ENCODE results near the gene DIP2C. TPM values are rescaled to one million over a fixed set of nuclear protein-coding genes. Genes with fewer than 3 reads are reported as not detected.
"Not testable (repeated sequence)": the region's sequence is repeated elsewhere in the genome, so short reads cannot be mapped to it uniquely, and the experiment has no call there.

The DIP2C gene
- polyA plus RNA-seq, 3 donors, result 0.11 TPM; not detected in 2

- no peak overlapping the region for H2AFZ ChIP-seq (ENCODE audit: insufficient read depth, low read depth, low read length, poor library complexity, severe bottlenecking)
- H4K20me1 ChIP-seq (ENCODE audit: insufficient read depth, low read length), result no peaks in the 10 kb centered on the region
- H3K4me2 ChIP-seq (replicated peaks; ENCODE audit: extremely low read depth, low read length, poor library complexity, severe bottlenecking), result no peak overlapping the region
- DNase-seq, result no peak
- H3K27me3 ChIP-seq (ENCODE audit: control insufficient read depth in 2 of 2, insufficient read depth in 2 of 2, low read length in 2 of 2), result no peaks in the 10 kb centered on the region
- H3K4me1 ChIP-seq (ENCODE audit: control insufficient read depth in 1 of 2, insufficient read depth in 2 of 2, low read length in 2 of 2), result no peaks in the 10 kb centered on the region
- no peak overlapping the region for H3K27ac Mint-ChIP-seq
- intact Hi-C loops (cut with micrococcal nuclease), result no loop called here
- no peak overlapping the region for H3K9ac ChIP-seq (ENCODE audit: insufficient read depth, low read length, poor library complexity, severe bottlenecking)
- peaks cover 11% of the 10 kb centered on the region for H3K4me1 Mint-ChIP-seq
- H3K79me2 ChIP-seq (ENCODE audit: insufficient read depth, low read length), result no peaks in the 10 kb centered on the region
- no peak overlapping the region for H3K4me3 ChIP-seq (replicated peaks in 1 of 3; ENCODE audit: low read depth in 2 of 3, low read length in 3 of 3)
- 86% methylated on average over 17 of the region's 17 CpGs for WGBS (ENCODE audit: insufficient coverage)
- no peak overlapping the region for H3K27ac ChIP-seq (ENCODE audit: low read depth in 1 of 2, low read length in 2 of 2)
- H3K4me3 Mint-ChIP-seq, result no peak overlapping the region
- peaks cover 5 to 8% (median 8%) of the 10 kb centered on the region in 3 donors for H3K27me3 Mint-ChIP-seq (ENCODE audit: low read depth in 3 of 3)
- no peak for TF ChIP-seq CTCF (IDR thresholded peaks at IDR 0.05)
- H3K9me3 ChIP-seq (replicated peaks in 1 of 2; ENCODE audit: control insufficient read depth in 1 of 2, insufficient read depth in 1 of 2, low read length in 2 of 2), result no peaks in the 10 kb centered on the region
- H3K9me3 Mint-ChIP-seq, result peaks cover 0 to 10% (median 4%) of the 10 kb centered on the region in 7 donors
- no peaks in the 10 kb centered on the region for H3K36me3 ChIP-seq (replicated peaks in 1 of 2; ENCODE audit: control insufficient read depth in 1 of 2, insufficient read depth in 2 of 2, low read length in 2 of 2)
- H3K36me3 Mint-ChIP-seq, result no peaks in the 10 kb centered on the region
These were observed 208.4 kb downstream of the DIP2C start for GRCh38 chr10:480928-481552.

- Mint-ChIP-seq H3K27ac (no peak overlapping the region), H3K27me3 (ENCODE audit: low read depth in 3 of 3) (peaks cover 5% of the 10 kb centered on the region in 3 donors), H3K4me1 (peaks cover 7% of the 10 kb centered on the region), H3K36me3 (no peaks in the 10 kb centered on the region), H3K4me3 (no peak overlapping the region), H3K9me3 (peaks cover 0 to 12% (median 4%) of the 10 kb centered on the region in 7 donors)
- Histone ChIP-seq H3K27ac (ENCODE audit: low read depth in 1 of 2, low read length in 2 of 2) (no peak overlapping the region), H3K79me2 (ENCODE audit: insufficient read depth, low read length) (no peaks in the 10 kb centered on the region), H3K4me3 (replicated peaks in 1 of 3; ENCODE audit: low read depth in 2 of 3, low read length in 3 of 3) (no peak overlapping the region), H3K4me2 (replicated peaks; ENCODE audit: extremely low read depth, low read length, poor library complexity, severe bottlenecking) (no peak overlapping the region), H3K9ac (ENCODE audit: insufficient read depth, low read length, poor library complexity, severe bottlenecking) (no peak overlapping the region), H3K27me3 (ENCODE audit: control insufficient read depth in 2 of 2, insufficient read depth in 2 of 2, low read length in 2 of 2) (no peaks in the 10 kb centered on the region), H3K36me3 (replicated peaks in 1 of 2; ENCODE audit: control insufficient read depth in 1 of 2, insufficient read depth in 2 of 2, low read length in 2 of 2) (no peaks in the 10 kb centered on the region), H2AFZ (ENCODE audit: insufficient read depth, low read depth, low read length, poor library complexity, severe bottlenecking) (no peak overlapping the region), H3K4me1 (ENCODE audit: control insufficient read depth in 1 of 2, insufficient read depth in 2 of 2, low read length in 2 of 2) (no peaks in the 10 kb centered on the region), H3K9me3 (replicated peaks in 1 of 2; ENCODE audit: control insufficient read depth in 1 of 2, insufficient read depth in 1 of 2, low read length in 2 of 2) (no peaks in the 10 kb centered on the region), H4K20me1 (ENCODE audit: insufficient read depth, low read length) (no peaks in the 10 kb centered on the region)
- TF ChIP-seq CTCF (IDR thresholded peaks at IDR 0.05), result no peak
- DNase-seq, result no peak
- 94% methylated on average over 23 of the region's 23 CpGs for WGBS (ENCODE audit: insufficient coverage)
- intact Hi-C loops (cut with micrococcal nuclease), result no loop called here
These were observed 209.0 kb downstream of the DIP2C start for GRCh38 chr10:480498-480927.

GRCh38 chr10:479706-480497 is 209.6 kb downstream of the DIP2C start:
- not testable (repeated sequence) for H3K27ac Mint-ChIP-seq

More at GRCh38 chr10:479706-480497, 209.6 kb downstream of the DIP2C start:
- H3K4me2 ChIP-seq (replicated peaks; ENCODE audit: extremely low read depth, low read length, poor library complexity, severe bottlenecking); H3K9me3 ChIP-seq (replicated peaks in 1 of 2; ENCODE audit: control insufficient read depth in 1 of 2, insufficient read depth in 1 of 2, low read length in 2 of 2); intact Hi-C loops (cut with micrococcal nuclease); H3K4me3 ChIP-seq (replicated peaks in 1 of 3; ENCODE audit: low read depth in 2 of 3, low read length in 3 of 3); H3K79me2 ChIP-seq (ENCODE audit: insufficient read depth, low read length); H3K4me1 ChIP-seq (ENCODE audit: control insufficient read depth in 1 of 2, insufficient read depth in 2 of 2, low read length in 2 of 2); H3K27me3 Mint-ChIP-seq (ENCODE audit: low read depth in 3 of 3); H4K20me1 ChIP-seq (ENCODE audit: insufficient read depth, low read length); H3K36me3 Mint-ChIP-seq; H3K36me3 ChIP-seq (replicated peaks in 1 of 2; ENCODE audit: control insufficient read depth in 1 of 2, insufficient read depth in 2 of 2, low read length in 2 of 2); DNase-seq; H3K9ac ChIP-seq (ENCODE audit: insufficient read depth, low read length, poor library complexity, severe bottlenecking); H2AFZ ChIP-seq (ENCODE audit: insufficient read depth, low read depth, low read length, poor library complexity, severe bottlenecking); H3K27ac ChIP-seq (ENCODE audit: low read depth in 1 of 2, low read length in 2 of 2); H3K27me3 ChIP-seq (ENCODE audit: control insufficient read depth in 2 of 2, insufficient read depth in 2 of 2, low read length in 2 of 2); H3K4me3 Mint-ChIP-seq; H3K4me1 Mint-ChIP-seq: not testable (repeated sequence)
- 97% methylated on average over 33 of the region's 33 CpGs for WGBS (ENCODE audit: insufficient coverage)
- H3K9me3 Mint-ChIP-seq, result peaks cover 0 to 12% (median 4%) of the 10 kb centered on the region in 7 donors

Measured in CD14-positive monocyte (primary cell).